Measurements from ENCODE around the gene COL8A2.

Gene COL8A2

DNA sequence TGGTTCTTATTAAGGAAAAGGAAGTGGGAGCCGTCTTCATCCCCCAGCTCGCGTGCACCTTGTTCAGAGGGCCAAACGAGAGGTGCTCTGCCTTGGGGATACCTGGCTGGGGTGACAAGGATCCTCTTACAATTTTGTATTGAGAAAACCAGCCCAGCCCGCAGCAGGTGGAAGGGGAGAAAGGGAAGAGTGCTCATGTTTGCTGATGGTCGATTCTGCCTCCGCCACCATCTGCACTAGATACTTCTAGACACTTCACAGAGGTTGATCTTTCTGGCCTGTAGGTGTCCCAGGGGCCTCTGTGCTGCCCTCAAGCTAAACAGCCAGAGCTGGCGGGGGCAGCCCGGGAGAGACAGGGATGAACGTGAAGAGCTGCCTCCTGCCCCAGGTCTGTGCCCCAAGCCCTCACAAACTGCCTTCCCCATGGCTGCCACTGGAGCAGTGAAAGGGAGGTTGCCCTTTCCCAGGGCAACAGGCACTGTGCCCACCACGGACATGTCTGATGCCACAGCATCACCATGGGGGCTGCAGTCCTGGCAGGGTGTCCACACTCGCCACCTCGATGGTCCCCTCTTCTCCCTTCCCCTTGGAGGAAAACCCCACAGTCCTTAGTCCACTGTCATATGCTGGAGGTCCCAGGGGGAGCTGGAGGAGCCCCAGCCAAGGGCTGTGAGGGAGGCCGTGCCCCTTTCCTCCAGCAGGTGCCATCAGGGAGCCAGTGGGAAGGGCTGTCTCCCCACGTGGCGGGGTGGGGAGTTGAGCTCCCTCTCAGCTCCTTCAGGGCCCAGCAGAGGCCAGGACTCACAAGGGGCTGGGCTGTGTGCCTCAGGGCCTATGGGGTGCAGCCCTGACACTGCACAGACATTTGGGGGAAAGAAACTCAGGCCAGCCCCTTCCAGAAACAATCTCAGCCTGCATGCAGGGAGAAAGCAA, 28.3 kb downstream of the COL8A2 start:
- no peak for DNase-seq (ENCODE audit: low read depth in 1 of 2, low spot score in 1 of 2)
- Histone ChIP-seq H3K27me3 (ENCODE audit: insufficient read depth, poor library complexity, severe bottlenecking) (no peaks in the 10 kb centered on the region), H3K27ac (replicated peaks) (peak overlapping the region; percentile 75), H3K4me3 (replicated peaks; ENCODE audit: insufficient read depth, low read length) (no peak overlapping the region)
- TF ChIP-seq GABPA (IDR thresholded peaks at IDR 0.05; ENCODE audit: low read depth) (no peak), SPI1 (IDR thresholded peaks at IDR 0.05; ENCODE audit: borderline replicate concordance, low read depth) (no peak), POLR2AphosphoS5 (IDR thresholded peaks at IDR 0.05; ENCODE audit: low read depth) (no peak)
- TF ChIP-seq, protein P1, sequence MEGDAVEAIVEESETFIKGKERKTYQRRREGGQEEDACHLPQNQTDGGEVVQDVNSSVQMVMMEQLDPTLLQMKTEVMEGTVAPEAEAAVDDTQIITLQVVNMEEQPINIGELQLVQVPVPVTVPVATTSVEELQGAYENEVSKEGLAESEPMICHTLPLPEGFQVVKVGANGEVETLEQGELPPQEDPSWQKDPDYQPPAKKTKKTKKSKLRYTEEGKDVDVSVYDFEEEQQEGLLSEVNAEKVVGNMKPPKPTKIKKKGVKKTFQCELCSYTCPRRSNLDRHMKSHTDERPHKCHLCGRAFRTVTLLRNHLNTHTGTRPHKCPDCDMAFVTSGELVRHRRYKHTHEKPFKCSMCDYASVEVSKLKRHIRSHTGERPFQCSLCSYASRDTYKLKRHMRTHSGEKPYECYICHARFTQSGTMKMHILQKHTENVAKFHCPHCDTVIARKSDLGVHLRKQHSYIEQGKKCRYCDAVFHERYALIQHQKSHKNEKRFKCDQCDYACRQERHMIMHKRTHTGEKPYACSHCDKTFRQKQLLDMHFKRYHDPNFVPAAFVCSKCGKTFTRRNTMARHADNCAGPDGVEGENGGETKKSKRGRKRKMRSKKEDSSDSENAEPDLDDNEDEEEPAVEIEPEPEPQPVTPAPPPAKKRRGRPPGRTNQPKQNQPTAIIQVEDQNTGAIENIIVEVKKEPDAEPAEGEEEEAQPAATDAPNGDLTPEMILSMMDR (IDR thresholded peaks at IDR 0.05; ENCODE audit: insufficient read depth, low read length): no peak
- TF ChIP-seq, protein P2, sequence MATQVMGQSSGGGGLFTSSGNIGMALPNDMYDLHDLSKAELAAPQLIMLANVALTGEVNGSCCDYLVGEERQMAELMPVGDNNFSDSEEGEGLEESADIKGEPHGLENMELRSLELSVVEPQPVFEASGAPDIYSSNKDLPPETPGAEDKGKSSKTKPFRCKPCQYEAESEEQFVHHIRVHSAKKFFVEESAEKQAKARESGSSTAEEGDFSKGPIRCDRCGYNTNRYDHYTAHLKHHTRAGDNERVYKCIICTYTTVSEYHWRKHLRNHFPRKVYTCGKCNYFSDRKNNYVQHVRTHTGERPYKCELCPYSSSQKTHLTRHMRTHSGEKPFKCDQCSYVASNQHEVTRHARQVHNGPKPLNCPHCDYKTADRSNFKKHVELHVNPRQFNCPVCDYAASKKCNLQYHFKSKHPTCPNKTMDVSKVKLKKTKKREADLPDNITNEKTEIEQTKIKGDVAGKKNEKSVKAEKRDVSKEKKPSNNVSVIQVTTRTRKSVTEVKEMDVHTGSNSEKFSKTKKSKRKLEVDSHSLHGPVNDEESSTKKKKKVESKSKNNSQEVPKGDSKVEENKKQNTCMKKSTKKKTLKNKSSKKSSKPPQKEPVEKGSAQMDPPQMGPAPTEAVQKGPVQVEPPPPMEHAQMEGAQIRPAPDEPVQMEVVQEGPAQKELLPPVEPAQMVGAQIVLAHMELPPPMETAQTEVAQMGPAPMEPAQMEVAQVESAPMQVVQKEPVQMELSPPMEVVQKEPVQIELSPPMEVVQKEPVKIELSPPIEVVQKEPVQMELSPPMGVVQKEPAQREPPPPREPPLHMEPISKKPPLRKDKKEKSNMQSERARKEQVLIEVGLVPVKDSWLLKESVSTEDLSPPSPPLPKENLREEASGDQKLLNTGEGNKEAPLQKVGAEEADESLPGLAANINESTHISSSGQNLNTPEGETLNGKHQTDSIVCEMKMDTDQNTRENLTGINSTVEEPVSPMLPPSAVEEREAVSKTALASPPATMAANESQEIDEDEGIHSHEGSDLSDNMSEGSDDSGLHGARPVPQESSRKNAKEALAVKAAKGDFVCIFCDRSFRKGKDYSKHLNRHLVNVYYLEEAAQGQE (IDR thresholded peaks at IDR 0.05; ENCODE audit: insufficient replicate concordance, low read depth): no peak

DNA sequence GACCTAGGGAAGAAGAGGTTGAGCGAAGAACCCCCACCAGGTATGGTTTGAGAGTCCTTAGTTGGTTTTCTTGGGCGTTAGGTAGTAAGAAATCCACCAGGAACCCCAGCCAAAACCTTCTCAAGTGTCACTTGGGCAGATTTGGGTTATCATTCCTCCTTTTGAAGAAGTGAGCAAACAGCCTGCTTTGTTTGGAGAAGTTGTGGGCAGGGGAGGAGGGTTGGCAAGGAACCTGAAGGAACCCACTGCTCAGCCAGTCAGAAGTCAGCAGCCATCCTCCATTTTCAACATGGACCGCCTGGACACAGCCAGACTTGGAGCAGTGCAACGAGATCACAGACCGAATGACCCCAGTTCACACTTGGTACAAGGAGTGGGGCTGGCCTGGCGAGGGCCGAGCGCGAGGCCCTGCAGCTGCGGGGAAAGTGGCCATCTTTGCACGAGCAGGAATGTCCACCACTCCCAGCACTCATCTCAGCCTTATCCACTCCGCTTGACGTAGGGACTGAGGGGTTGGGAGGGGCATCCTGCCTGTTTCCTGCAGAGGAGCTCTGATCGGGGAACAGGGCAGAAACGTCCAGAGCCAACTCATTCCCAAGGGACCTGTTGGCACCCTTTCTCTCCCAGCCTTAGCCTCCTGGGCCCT, 29.1 kb downstream of the COL8A2 start:
- TF ChIP-seq, protein P2 (IDR thresholded peaks at IDR 0.05; ENCODE audit: insufficient replicate concordance, low read depth): no peak
- TF ChIP-seq, protein P1 (IDR thresholded peaks at IDR 0.05; ENCODE audit: insufficient read depth, low read length): no peak
- TF ChIP-seq POLR2AphosphoS5 (IDR thresholded peaks at IDR 0.05; ENCODE audit: low read depth) (peak; percentile 36; the same call in 1 of the 2 replicates), SPI1 (IDR thresholded peaks at IDR 0.05; ENCODE audit: borderline replicate concordance, low read depth) (peak; percentile 68; the same call in 1 of the 2 replicates), GABPA (IDR thresholded peaks at IDR 0.05; ENCODE audit: low read depth) (no peak)
- Histone ChIP-seq H3K27me3 (ENCODE audit: insufficient read depth, poor library complexity, severe bottlenecking) (no peaks in the 10 kb centered on the region), H3K4me3 (replicated peaks; ENCODE audit: insufficient read depth, low read length) (no peak overlapping the region), H3K27ac (replicated peaks) (peak overlapping the region; percentile 75)
- peak; percentile 60 to 84 for DNase-seq (ENCODE audit: low read depth in 1 of 2, low spot score in 1 of 2)

DNA sequence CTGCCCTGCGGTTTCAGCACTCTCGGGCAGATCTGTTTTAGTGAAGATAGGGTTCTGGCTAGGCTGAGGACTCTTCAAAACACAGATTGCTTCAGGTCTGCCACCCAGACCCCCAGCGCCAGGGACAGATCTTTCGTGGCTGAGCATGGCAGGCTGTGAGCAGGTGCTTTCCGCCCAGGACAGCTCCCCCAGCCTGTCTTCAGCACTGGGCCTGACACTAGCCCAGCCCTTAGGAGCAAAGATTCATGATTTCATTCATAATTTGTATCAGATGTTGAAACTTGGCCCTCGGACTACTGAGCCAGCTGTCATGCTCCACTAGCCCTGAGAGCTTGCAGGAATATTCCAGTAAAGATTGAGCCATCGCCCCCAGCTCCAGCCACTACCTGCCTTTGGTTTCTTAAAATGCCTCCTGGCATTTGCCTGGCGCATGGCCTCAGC, 30.4 kb downstream of the COL8A2 start:
- TF ChIP-seq, protein P2 (IDR thresholded peaks at IDR 0.05; ENCODE audit: insufficient replicate concordance, low read depth): no peak
- TF ChIP-seq, protein P1 (IDR thresholded peaks at IDR 0.05; ENCODE audit: insufficient read depth, low read length): no peak
- TF ChIP-seq SPI1 (IDR thresholded peaks at IDR 0.05; ENCODE audit: borderline replicate concordance, low read depth) (no peak), GABPA (IDR thresholded peaks at IDR 0.05; ENCODE audit: low read depth) (no peak), POLR2AphosphoS5 (IDR thresholded peaks at IDR 0.05; ENCODE audit: low read depth) (no peak)
- Histone ChIP-seq H3K27ac (replicated peaks) (0 out of 2 replicates have a peak overlapping the region, but pooled peaks have one; percentile 75), H3K4me3 (replicated peaks; ENCODE audit: insufficient read depth, low read length) (no peak overlapping the region), H3K27me3 (ENCODE audit: insufficient read depth, poor library complexity, severe bottlenecking) (no peaks in the 10 kb centered on the region)
- DNase-seq (ENCODE audit: low read depth in 1 of 2, low spot score in 1 of 2): no peak
